GM21529 (cell line): ENCODE measurements around the gene NACC2.

Experiments
- ATAC-seq: cut with Tn5 transposase; IDR thresholded peaks from one replicate; pipeline ENCODE4 v1.9.1; 2021; ENCODE audit not compliant: unreplicated experiment

Gene NACC2

DNA sequence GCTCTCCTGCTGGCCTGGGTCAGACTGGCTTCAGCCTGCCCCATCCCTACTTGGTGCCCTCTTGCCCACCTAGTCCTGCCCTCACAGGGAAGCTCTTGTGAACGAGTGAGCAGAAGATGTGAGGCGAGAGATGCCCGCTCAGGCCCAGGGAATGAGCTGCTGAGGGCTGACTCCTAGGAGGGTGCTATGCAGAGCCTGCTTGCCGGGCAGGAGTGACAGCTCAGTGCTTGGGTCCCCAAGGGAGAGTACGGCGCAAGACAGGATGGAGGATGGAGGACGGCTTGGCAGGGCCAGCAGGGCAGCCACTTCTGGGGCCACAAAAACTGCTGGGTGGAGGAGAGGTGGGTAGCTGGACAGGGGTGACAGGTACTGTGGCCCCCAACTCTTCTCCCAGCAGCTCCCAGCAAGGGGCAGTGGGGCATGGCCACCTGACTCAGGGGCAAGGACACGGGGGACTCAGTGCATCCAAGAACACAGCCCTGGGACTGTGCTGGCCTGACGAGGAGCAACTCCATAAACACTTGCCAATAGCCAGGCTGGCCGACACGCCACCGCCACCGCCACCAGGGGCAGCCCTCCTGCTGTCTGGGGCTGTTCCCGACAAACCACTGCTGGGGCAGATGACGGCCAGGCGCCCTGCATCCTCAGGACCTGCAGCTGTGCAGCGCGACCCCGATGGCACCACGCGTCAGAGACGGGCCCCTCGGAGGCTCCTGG, 78.4 kb downstream of the NACC2 start:
- no peak for ATAC-seq

- ATAC-seq, result no peak
Measured at GRCh38 chr9:136015656-136016571, 79.2 kb downstream of the NACC2 start.

GRCh38 chr9:136014924-136015633, 80.0 kb downstream of the NACC2 start:
- no peak for ATAC-seq

DNA sequence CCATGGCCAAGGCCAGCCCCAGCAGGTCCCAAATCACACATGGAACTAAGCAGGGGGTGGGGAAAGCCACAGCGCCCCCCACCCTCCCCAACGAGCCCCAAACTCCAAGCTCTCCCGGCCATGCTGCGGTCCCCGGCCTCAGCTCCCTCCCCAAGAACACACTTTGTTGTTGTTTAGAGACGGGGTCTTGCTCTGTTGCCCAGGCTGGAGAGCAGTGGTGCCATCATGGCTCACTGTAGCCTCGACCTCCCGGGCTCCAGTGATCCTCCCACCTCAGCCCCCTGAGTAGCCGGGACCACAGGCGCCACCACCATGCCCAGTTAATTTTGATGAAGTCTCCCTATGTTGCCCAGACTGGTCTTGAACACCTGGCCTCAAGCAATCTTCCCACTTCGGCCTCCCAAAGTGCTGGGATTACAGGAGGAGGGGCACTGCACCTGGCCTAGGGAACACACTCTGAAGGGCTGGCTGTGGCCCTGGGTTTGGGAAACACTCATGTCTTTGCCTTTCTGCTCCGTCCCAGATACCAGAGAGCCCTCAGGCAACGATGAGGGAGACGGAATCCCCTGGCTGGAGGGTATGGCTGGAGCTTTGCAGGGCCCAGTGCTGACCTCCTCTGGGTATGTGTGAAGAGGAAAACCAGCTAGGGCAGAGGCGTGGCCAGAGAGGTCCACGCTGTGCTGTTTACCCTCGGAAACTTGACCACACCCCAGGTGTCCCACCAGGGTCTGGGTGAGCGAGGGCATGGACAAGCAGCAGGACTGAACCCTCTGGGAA, 80.8 kb downstream of the NACC2 start:
- ATAC-seq, result no peak

DNA sequence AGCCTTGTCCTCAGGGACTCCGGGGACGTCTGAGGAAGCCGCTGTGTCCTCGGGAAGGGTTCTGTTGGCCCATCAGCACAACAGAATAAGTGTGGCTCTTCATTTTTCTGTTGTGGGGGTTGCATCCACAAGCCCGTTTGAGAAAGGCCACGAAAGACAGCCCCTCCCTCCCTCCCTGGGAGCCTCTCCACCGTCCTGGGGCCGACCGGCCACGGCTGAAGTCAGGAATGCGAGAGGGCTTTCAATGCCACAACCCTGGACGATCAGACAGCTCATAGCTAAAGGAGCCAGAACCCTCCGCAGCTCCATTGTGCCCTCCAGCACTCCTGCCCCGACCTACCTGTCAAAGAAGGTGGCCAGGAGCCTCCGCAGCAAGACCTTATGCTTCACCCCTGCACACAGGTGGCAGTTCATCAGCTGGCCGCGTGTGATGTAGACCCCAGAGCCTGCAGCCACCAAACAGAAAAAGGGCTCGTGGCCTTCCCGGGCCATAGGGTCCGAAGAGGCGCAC, 81.5 kb downstream of the NACC2 start:
- no peak for ATAC-seq

GRCh38 chr9:136013116-136013515, 82.0 kb downstream of the NACC2 start:
- ATAC-seq, result no peak

GRCh38 chr9:136012651-136013050, 82.4 kb downstream of the NACC2 start:
- no peak for ATAC-seq

DNA sequence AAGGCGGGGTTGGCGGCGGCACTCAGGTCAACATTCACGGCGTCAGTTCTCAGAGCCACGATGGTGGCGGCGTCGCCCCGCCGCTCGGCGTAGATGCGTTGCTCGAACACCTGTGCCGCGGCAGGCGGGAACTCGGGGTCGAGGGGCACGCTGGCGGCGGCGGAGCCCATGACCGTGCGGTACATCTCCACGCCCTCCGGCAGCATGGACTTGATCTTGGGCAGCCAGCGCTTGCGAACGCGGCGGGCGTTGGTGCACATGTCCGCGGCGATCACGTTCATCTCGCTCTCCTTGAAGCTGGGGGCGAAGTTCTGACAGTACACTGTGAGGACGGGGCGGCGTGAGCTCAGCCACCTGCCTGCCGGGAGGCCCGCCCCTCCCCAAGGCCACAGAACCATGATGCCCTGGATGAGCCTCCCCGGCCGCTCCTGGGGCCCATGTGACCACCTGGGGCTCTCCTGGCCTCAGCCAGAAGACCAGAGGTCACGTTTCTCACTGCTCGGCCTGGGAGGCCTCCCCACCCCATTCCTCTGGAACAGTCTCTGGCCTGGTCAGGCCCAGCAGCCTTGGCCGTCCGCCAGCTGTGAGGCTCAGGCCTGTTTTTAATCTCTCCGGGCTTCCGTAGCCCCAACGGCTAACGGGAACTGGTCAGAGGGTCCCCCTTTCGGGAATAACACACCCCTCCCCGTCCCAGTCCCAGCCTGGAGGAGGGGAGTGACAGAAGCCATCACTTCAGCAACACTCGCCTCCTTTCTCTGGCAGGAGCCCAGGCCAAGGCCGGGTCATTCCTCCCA, 83.2 kb downstream of the NACC2 start:
- no peak for ATAC-seq

DNA sequence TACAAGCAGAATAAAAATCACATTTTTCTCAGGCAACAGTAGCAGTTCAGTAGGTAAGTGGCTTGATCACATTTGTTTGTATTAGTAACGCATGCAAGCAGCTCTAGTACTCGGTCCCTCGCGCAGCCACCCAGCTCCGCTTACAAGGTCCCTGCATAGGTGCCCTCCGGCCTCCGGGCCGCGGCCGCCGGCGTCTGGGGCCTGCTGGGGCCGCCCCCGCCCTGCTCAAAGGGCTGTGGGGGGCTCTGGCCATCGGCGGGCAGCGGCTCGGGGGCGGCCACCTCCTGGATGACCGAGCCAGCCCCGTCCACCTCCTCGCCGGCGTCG, 83.8 kb downstream of the NACC2 start:
- ATAC-seq, result no peak

- no peak for ATAC-seq
Measured at GRCh38 chr9:136010615-136011361, 84.3 kb downstream of the NACC2 start.

GRCh38 chr9:136010176-136010575, 84.9 kb downstream of the NACC2 start:
- no peak for ATAC-seq

DNA sequence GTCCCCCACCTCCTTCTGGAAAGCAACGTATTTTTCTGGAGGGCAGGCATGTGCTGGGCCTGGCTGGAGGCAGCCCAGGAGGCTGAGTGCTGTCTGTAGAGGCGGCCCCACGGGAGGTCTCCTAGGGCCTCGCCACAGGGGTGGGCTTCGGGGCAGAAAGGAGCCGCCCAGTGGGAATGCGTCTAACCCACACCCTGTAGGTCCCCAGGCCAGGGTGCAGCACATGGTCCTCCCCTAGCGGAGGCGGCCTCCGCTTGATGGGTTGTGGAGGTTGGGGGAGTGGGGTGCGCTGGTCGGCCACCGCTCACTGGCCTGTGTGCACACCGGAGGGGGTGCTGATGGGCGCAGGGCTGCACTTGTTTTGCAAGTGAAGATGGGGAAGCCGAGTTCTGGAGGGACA, 85.6 kb downstream of the NACC2 start:
- no peak for ATAC-seq

- ATAC-seq, result no peak
Measured at GRCh38 chr9:136008693-136008997, 86.4 kb downstream of the NACC2 start.

- no peak for ATAC-seq
Measured at GRCh38 chr9:136007934-136008692, 87.0 kb downstream of the NACC2 start.

DNA sequence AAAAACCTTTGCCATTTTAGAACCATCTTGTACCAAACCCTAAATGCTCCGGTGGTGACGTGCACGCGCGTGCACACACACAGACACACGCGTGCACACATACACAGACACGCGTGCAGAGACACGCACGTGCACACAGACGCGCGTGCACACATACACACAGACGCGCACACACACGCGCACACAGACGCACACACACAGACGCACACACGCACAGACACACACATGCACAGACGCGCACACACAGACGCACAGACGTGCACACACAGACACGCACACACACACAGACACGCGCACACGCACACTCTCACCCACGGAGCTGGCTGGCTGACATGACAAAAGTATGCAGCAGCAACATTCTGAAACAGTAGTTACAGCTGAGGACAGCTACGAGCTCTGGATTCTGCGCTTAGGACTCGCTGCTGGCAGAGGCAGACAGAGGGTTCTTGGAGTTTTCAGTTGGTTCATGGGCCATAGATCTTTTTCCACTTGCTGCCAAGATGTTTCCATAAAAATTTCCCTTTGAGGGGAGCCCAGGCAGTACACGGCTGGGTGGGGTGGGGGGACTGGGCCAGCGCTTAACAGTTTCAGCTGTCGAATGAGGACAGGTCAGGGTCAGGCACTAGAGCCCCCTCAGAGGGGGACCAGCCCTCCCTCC, 87.7 kb downstream of the NACC2 start:
- ATAC-seq, result no peak

- ATAC-seq, result no peak
Measured at GRCh38 chr9:136006169-136006568, 88.9 kb downstream of the NACC2 start.

DNA sequence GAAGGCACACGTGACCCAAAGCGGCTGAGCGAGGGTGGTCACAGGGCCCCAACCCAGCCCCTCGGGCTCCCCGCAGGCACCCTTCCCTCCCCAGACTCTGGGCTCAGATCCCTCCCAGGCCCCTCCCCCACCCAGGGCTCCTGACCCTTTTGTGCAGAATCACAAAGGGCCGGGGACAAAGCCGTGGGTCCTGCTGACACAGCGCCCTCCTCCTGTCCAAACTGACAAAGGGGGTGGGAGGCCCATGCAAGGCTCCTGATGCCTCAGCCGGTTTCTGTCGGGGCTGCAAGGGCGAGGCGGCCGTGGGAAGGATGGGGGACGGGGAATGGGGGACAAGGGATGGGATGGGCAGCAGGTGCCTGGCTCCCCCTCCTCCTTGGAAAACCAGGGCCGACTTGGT, 90.4 kb downstream of the NACC2 start:
- ATAC-seq, result no peak

GRCh38 chr9:136004219-136004618, 90.9 kb downstream of the NACC2 start:
- ATAC-seq, result no peak
